HepG2 (cell line): ENCODE results near the gene CNTN4.

Experiments
- BRCA1 ChIP-seq: sonication (generic); formaldehyde crosslinking; IDR thresholded peaks from 2 replicates; pipeline ENCODE4 v1.4.0; 2020; ENCODE audit warnings: missing genetic modification reagents
- CTCF ChIP-seq: sonication (generic); formaldehyde crosslinking; IDR thresholded peaks from 2 replicates; pipeline ENCODE4 v1.5.0; 2020; ENCODE audit warnings: mild to moderate bottlenecking, missing genetic modification reagents, moderate library complexity
- KAT7 ChIP-seq: IDR thresholded peaks from 2 replicates; pipeline ENCODE4 v1.6.1; 2018; ENCODE audit warnings: borderline replicate concordance, missing compliant biosample characterization
- KDM4B ChIP-seq: sonication (generic); formaldehyde crosslinking; IDR thresholded peaks from 2 replicates; pipeline ENCODE4 v1.4.0; 2020; ENCODE audit warnings: missing genetic modification reagents
- LBX2 ChIP-seq: sonication (generic); formaldehyde crosslinking; IDR thresholded peaks from 2 replicates; pipeline ENCODE4 v1.5.0; 2020; ENCODE audit warnings: missing genetic modification reagents, mild to moderate bottlenecking, borderline replicate concordance
- MXI1 ChIP-seq: IDR thresholded peaks from 3 replicates; pipeline ENCODE4 v1.6.1; 2012; ENCODE audit warnings: low read depth, low read length, inconsistent platforms, borderline replicate concordance
- NFE2L1 ChIP-seq: sonication (generic); formaldehyde crosslinking; IDR thresholded peaks from 2 replicates; pipeline ENCODE4 v1.4.0; 2020; ENCODE audit warnings: missing genetic modification reagents, mild to moderate bottlenecking, borderline replicate concordance
- ZNF280D ChIP-seq: sonication (generic); formaldehyde crosslinking; IDR thresholded peaks from 2 replicates; pipeline ENCODE4 v1.5.1; 2020; ENCODE audit warnings: mild to moderate bottlenecking, missing genetic modification reagents

GRCh38 chr3:2684046-2684445 lies 585.4 kb downstream of the CNTN4 start:
- TF ChIP-seq MXI1 (no peak), LBX2 (no peak), BRCA1 (CRISPR knock-in tag) (no peak), KDM4B (CRISPR knock-in tag) (no peak), KAT7 (CRISPR knock-in tag) (no peak), NFE2L1 (CRISPR knock-in tag) (no peak), CTCF (CRISPR knock-in tag) (no peak), ZNF280D (CRISPR knock-in tag) (no peak)
